Bronchial epithelial cell (primary cell): ENCODE data around the gene NDC1. TPM values are rescaled to one million over a fixed set of nuclear protein-coding genes. Genes with fewer than 3 reads are reported as not detected.

Experiments used
- DNase-seq: peaks from one replicate; pipeline ENCODE4 v3.0.0-alpha.2; 2010; ENCODE audit warnings: low read depth
- FAIRE-seq: peaks from 2 replicates; lab custom pipeline; 2011; peaks lifted over from hg19 to GRCh38; lab: Jason Lieb, UNC
- H3K27me3 ChIP-seq: 2 replicates; pipeline ENCODE4 v1.5.1; 2011; ENCODE audit warnings: low read length; ENCODE audit not compliant: control insufficient read depth, insufficient read depth
- H3K36me3 ChIP-seq: 2 replicates; pipeline ENCODE4 v1.5.1; 2011; ENCODE audit warnings: low read length; ENCODE audit not compliant: control insufficient read depth, insufficient read depth
- H3K4me3 ChIP-seq: 2 replicates; pipeline ENCODE4 v1.5.1; 2011; ENCODE audit warnings: mild to moderate bottlenecking, low read depth, low read length, control low read depth
- CTCF ChIP-seq: IDR thresholded peaks from 2 replicates; pipeline ENCODE4 v1.5.1; 2011; ENCODE audit warnings: mild to moderate bottlenecking, moderate library complexity, low read length, control low read depth, inconsistent platforms; ENCODE audit not compliant: insufficient read depth, severe bottlenecking
- total RNA-seq: library from RNA; depleted of rRNA; stranded (reverse); fragments of >200 nt; gene quantifications from 2 replicates; pipeline ENCODE4 v1.2.1, GENCODE V29; 2014

Gene NDC1
- total RNA-seq, 1 donor from 2014 or later, result 16.1 TPM

DNA sequence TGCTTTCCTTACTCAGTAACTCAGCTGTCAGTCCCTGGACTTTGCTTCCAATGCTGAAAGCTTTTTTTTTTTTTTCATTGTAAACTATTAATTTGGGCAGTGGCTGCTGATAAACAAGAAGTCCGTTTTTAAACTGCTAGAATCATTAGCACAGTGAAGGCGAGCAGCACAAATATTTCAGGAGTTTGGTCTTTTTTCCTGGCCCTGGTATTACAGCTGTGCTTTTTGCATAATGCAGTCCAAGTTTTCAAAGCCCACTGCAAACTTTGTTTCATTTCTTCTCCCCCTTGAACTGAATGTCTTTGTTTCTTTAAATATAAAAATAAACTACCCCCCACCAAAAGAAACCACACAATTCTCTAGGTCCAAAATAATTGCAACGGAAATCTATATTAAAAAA is 105.7 kb downstream of the NDC1 start:
- Histone ChIP-seq H3K27me3 (peaks cover 6% of the 10 kb centered on the region), H3K36me3 (no peaks in the 10 kb centered on the region), H3K4me3 (no peak overlapping the region)
- FAIRE-seq (no peak), DNase-seq (no peak)
- TF ChIP-seq CTCF, result no peak

GRCh38 chr1:53731779-53732305 is 106.3 kb downstream of the NDC1 start:
- TF ChIP-seq CTCF, result no peak
- H3K4me3 ChIP-seq, result no peak overlapping the region
- H3K27me3 ChIP-seq, result peaks cover 2% of the 10 kb centered on the region
- FAIRE-seq (no peak), DNase-seq (no peak)
- no peaks in the 10 kb centered on the region for H3K36me3 ChIP-seq

DNA sequence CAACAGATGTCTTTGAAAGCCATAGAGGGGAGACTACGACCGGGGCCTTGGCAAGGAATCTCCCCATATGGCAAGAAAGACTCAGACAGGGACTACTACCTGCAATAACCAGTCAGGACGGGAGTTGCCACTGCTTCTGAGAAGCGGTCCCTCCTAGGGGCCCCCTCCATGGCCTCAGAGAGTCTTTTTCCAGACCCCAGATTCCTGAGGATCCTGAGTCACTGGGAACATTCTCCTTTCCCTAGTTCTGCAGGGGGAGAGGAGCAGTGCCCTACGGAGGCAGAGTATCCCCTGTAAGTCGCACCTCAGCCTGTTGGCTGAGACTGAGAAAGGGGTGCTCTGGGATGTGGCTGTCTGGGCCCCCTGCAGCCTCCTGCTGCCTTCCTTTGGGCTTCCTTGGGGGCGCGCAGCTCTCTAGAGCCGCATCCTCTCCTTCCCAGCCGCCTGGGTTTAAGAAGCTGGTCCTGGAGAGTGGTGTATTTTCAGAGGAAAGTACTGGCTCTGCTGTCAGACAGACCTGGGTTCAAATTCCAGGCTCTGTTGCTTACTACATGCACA is 107.0 kb downstream of the NDC1 start:
- no peaks in the 10 kb centered on the region for H3K36me3 ChIP-seq
- no peak overlapping the region for H3K4me3 ChIP-seq
- TF ChIP-seq CTCF, result no peak
- FAIRE-seq (no peak), DNase-seq (no peak)
- H3K27me3 ChIP-seq, result peaks cover 2% of the 10 kb centered on the region

GRCh38 chr1:53730224-53730865 is 107.8 kb downstream of the NDC1 start:
- H3K4me3 ChIP-seq, result no peak overlapping the region
- H3K27me3 ChIP-seq, result peaks cover 1% of the 10 kb centered on the region
- DNase-seq (no peak), FAIRE-seq (peak; percentile 13)
- H3K36me3 ChIP-seq, result no peaks in the 10 kb centered on the region
- TF ChIP-seq CTCF, result no peak

DNA sequence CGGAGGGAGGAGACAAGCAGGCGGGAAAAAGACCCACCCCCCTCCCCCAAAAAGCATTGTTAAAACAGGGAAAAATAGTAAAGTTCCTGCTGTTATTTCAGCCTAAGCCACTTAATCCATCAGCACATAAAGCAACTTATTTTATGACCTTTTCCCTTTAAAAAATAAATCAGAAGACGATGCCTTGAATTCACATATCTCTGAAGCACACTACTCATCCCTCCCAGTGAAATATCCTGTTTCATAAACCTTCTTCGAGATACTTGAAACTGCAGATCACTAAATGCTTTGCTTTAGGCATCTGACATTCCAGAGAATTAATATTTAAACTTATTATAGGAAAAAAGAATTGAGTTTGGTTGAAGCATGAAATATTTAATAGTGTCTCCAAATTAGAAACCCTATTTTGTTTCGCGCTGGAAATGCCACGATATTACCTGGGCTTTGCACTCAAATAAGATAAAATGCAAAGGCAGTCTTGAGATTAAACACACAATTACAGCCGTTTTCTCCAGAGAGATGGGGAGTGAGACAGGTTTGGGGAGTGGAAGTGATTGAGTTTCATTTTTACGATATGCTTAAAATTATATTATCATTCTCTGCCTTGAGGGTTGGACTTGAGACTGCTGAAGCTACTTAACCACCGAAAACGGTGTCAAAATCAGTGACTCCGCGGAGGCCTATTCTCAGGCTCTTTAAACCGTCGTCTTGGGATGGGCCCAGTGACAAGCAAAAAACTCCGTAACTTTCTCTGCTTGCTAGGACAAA is 108.5 kb downstream of the NDC1 start:
- H3K27me3 ChIP-seq, result peaks cover 4% of the 10 kb centered on the region
- TF ChIP-seq CTCF, result no peak
- H3K36me3 ChIP-seq, result no peaks in the 10 kb centered on the region
- no peak for FAIRE-seq
- no peak overlapping the region for H3K4me3 ChIP-seq
- DNase-seq, result no peak
